NB4 (cell line): ENCODE results near the gene HEXD.

ENCODE experiments used
- POLR2A ChIP-seq: IDR thresholded peaks from 2 replicates; pipeline ENCODE4 v1.6.1; 2011; ENCODE audit warnings: mild to moderate bottlenecking; ENCODE audit not compliant: insufficient read length; ENCODE audit errors: extremely low read depth
- TF ChIP-seq, protein P1 (sequence below): IDR thresholded peaks from one replicate; pipeline ENCODE4 v1.5.1; 2012; ENCODE audit warnings: low read depth, low read length

DNA sequence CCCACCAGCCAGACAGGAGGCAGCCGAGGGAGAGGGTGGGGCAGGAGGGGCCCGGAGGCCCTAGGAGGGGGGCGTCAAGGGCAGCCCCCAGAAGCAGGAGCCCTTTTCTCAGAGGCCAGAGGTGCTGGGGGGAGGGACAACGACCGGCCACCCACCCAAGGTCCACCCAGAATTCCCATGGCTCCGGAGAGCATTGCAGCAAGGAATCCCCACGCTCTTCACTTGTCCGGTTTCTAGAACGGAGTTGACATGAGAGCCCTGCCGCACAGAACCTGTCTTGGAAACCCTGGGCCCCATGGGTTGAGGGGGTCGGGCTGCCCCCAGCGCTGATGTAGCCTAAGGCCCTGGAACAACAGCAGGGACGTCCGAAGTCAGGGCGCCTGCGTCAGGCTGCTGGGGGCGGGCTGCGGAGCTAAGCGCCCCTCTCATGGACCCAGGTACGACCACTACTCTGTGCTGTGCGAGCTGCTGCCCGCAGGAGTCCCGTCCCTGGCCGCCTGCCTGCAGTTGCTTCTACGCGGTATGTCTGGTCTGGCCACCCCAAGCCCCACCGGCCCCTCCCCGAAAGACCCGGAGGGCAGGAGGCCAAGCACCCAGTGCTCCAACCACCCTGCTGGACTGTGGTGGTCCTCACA lies 21.2 kb downstream of the HEXD start:
- TF ChIP-seq, protein P1, sequence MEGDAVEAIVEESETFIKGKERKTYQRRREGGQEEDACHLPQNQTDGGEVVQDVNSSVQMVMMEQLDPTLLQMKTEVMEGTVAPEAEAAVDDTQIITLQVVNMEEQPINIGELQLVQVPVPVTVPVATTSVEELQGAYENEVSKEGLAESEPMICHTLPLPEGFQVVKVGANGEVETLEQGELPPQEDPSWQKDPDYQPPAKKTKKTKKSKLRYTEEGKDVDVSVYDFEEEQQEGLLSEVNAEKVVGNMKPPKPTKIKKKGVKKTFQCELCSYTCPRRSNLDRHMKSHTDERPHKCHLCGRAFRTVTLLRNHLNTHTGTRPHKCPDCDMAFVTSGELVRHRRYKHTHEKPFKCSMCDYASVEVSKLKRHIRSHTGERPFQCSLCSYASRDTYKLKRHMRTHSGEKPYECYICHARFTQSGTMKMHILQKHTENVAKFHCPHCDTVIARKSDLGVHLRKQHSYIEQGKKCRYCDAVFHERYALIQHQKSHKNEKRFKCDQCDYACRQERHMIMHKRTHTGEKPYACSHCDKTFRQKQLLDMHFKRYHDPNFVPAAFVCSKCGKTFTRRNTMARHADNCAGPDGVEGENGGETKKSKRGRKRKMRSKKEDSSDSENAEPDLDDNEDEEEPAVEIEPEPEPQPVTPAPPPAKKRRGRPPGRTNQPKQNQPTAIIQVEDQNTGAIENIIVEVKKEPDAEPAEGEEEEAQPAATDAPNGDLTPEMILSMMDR, result no peak
- no peak for TF ChIP-seq POLR2A
